HG02798 (cell line): Measurements from ENCODE around the gene TMEM131L.
"Not testable (repeated sequence)": the region's sequence is repeated elsewhere in the genome, so short reads cannot be mapped to it uniquely, and the experiment has no call there.

ENCODE experiments used
- ATAC-seq: cut with Tn5 transposase; IDR thresholded peaks from one replicate; pipeline ENCODE4 v1.9.1; 2021; ENCODE audit warnings: mild to moderate bottlenecking; ENCODE audit not compliant: unreplicated experiment, poor library complexity

TMEM131L gene, protein sequence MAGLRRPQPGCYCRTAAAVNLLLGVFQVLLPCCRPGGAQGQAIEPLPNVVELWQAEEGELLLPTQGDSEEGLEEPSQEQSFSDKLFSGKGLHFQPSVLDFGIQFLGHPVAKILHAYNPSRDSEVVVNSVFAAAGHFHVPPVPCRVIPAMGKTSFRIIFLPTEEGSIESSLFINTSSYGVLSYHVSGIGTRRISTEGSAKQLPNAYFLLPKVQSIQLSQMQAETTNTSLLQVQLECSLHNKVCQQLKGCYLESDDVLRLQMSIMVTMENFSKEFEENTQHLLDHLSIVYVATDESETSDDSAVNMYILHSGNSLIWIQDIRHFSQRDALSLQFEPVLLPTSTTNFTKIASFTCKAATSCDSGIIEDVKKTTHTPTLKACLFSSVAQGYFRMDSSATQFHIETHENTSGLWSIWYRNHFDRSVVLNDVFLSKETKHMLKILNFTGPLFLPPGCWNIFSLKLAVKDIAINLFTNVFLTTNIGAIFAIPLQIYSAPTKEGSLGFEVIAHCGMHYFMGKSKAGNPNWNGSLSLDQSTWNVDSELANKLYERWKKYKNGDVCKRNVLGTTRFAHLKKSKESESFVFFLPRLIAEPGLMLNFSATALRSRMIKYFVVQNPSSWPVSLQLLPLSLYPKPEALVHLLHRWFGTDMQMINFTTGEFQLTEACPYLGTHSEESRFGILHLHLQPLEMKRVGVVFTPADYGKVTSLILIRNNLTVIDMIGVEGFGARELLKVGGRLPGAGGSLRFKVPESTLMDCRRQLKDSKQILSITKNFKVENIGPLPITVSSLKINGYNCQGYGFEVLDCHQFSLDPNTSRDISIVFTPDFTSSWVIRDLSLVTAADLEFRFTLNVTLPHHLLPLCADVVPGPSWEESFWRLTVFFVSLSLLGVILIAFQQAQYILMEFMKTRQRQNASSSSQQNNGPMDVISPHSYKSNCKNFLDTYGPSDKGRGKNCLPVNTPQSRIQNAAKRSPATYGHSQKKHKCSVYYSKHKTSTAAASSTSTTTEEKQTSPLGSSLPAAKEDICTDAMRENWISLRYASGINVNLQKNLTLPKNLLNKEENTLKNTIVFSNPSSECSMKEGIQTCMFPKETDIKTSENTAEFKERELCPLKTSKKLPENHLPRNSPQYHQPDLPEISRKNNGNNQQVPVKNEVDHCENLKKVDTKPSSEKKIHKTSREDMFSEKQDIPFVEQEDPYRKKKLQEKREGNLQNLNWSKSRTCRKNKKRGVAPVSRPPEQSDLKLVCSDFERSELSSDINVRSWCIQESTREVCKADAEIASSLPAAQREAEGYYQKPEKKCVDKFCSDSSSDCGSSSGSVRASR (N-terminal part only)

DNA sequence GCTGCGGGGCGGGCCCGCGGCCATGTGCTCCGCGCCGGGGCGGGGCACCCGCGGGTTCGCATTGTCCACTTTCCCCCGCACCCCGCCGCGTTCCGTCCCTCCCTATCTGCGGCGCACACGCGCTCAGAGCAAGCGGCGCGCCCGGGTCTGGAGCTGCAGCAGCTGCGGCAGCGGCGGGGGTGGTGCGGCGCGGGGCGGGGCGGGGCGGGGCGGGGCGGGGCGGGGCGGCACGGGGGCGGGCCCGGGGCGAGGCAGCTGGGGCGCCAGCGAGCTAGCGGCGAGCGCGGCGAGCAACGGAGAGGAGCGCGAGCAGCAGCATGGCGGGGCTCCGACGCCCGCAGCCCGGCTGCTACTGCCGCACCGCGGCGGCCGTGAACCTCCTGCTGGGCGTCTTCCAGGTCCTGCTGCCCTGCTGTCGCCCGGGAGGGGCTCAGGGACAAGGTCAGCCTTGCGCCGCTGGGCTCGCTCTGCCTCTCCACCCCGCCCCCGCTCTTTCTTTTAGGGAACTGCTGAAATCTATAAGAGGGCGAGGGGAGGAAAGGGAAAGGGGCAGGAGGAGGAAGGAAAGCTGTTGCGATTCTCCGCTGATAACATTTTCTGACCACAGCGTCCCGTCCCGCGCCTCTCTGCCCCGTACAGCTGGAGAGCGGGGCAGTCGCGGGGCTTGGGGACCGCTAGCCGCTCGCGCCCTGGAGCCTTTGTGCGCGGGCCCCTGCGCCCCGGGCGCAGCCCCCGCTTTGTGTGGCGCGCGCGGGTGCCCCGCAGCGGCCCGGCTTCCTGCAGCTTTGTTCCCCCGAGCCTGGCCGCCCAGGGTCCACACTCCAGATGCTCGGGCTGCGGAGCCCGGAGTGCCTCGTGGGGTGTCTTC is at the start of gene TMEM131L:
Gene TMEM131L, plus strand, starts transcription at position 280 of the 868 bp plus-strand sequence. Its CDS starts 38 bp downstream, at position 318.
- ATAC-seq = peak; percentile 45

DNA sequence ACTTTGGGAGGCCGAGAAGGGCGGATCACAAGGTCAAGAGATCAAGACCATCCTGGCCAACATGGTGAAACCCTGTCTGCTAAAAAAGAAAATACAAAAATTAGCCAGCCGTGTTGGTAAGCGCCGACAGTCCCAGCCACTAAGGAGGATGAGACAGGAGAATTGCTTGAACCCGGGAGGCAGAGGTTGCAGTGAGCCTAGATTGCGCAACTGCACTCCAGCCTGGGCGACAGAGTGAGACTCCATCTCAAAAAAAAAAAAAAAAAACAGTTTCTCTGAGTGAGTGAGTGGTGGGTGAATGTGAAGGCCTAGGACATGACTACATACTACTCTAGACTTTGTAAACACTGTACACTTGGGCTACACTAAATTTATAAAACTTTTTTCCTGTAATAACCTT is 49.7 kb upstream of the TMEM131L start:
- ATAC-seq = not testable (repeated sequence)

DNA sequence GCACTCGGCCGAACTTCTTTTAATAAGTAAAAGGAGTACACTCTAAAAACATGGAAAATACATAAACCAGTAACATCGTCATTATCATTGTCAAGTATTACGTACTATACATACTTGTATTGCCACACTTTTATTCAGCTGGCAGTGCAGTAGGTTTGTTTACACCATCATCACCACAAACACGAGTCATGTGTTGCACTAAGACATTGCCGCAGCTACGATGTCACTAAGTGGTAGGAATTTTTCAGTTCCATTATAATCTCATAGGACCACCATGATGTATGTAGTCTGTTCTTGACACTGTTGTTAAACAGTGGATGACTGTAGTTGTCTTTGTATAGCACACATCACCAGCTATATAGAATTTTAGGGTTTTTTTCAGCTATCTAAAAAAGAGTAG is 48.0 kb upstream of the TMEM131L start:
- no peak for ATAC-seq

DNA sequence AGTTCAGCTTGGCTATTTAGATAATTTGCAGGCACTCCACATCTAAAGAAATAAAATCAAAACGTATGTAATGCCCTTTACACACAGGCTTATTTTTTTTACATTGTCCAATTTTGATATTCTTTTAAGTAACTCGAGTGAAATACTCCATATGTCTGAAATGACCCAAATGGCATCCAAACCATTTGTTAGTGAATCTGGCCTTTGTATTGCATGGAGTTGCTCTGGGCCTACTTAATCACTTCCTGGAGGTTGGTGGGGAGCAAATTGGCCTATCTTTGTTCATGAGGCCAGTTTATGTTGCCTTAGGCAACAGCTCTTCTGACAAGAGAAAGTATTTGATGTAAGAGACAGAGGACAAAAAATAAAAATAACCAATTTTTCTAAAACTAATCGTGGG is 47.6 kb upstream of the TMEM131L start:
- no peak for ATAC-seq

DNA sequence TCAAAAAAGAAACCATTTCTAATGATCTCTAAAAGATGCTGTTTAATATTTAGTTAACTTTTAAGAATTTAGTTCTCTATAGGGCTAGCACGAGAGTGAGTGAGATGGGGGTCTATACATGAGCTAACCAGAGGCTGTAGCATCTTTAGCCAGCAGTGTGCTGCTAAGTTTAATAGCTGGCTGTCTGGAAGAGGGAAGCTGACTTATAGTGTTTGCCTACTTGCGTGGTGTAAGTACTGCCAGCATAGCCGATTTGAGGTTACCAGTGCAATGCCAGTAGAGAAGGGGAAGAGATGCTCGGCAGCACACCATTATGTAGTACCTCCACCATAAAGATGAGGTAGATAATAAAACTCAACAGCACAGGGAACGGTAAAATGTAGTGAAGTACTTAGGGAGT is 47.1 kb upstream of the TMEM131L start:
- no peak for ATAC-seq

DNA sequence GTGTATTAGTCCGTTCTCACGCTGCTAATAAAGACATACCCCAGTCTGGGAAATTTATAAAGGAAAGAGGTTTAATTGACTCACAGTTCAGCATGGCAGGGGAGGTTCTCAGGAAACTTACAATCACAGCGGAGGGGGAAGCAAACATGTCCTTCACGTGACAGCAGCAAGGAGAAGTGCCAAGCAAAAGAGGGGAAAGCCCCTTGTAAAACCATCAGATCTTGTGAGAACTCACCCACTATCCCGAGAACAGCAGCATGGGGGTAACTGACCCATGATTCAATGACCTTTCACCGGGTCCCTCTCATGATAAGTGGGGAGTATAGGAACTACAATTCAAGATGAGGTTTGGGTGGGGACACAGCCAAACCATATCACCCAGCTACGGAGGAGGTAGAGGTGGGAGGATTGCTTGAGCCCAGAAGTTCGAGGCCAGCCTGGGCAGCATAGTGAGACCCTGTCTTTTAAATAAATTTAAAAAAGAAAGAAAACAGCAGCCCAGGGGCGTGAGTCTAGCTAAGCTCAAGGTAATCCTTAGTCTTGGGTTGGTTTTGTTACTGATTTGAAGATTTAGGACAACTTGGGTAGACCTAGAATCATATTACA is 46.4 kb upstream of the TMEM131L start:
- no peak for ATAC-seq

DNA sequence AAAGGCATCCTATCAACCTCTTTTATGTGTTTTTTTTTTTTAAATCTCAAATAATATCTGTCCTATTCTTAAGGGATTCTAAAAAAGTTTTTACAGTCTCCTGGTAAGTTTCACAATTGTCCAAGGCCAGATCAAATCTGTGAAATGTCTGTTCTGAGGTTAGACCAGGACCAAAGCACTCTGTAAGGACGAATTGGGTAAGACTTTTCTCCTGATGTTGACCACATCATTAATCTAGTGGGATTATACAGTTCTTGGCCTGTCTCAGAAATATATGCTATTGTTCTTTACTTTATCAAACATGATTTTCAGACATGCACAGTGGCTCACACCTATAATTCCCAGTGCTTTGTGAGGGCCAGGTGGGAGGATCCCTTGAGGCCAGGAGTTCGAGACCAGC is 45.8 kb upstream of the TMEM131L start:
- ATAC-seq = no peak

DNA sequence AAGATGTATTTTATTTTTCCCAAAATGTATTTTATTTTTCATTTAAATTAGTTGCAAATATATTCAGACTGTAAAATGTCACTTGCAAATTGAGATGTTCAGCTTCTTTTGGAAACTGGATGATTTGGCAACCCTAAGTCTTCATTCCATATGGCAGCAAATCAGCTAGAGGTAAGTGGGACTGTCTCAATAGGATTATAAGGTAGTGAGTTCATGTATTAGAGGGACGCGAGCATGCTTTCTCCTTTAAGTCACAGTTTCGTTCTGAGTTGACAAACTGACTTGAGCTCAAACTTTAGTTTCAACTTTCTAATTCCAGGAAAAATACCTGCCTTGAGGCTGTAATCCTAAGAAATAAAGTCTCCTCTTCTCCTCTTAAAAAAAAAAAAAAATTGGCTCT is 44.2 kb upstream of the TMEM131L start:
- ATAC-seq = peak; percentile 66

DNA sequence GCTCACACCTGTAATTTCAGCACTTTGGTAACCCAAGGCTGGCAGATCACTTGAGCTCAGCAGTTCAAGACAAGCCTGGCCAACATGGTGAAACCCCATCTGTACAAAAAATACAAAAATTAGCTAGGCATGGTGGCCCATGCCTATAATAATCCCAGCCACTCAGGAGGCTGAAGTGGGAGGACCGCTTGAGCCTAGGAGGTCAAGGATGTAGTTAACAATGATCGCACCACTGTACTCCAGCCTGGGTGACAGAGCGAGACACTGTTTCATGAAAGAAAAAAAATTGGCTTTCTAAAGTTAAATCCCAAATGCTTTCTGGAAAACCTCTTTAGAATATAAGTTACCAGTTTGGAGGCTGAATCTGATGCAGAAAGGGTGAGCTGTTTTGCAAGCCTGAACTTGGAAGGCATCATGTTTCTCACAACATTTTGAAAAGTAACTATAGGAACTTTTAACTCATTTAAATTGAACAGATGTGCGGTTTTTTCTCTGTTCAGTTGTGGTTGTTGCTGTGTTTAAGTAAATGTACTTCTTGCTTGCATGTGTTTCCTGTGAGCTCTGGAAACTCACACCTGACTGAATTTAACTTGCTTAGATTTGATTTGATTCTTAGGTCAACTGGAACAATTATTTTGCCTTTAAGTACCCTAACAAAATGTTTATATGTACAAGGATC is 39.8 kb upstream of the TMEM131L start:
- peak; percentile 66 for ATAC-seq

DNA sequence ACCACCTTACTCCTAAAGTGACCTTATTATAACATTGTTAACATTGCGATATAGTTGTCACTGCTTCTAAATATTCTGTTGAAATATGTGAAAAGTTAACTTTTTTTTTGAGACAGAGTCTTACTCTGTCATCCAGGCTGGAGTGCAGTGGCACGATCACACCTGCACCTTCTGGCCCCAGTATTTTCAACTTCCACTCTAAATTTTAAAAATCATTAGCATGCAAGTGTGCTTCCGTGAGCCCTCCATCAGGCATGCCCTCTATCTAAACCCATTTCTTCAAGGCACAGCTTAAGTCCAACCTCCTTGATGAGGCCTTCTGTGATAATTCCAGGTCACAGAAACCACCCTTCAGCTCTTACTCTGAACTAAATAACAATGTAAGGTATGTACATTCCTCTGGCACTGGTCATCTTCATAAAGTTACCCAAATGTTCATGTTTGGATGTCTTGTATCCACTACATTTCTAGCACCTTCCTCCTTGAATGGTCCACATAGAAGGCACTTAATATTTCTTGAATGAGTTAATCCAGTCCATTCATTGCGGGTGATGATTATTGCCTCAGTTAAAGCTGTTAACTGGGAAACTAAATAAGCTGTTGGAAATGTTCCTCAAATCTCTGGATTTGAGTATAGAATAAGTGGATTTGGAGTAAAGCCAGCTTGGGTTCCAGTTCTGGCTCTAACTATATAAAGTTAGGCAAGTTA is 38.6 kb upstream of the TMEM131L start:
- ATAC-seq = no peak

DNA sequence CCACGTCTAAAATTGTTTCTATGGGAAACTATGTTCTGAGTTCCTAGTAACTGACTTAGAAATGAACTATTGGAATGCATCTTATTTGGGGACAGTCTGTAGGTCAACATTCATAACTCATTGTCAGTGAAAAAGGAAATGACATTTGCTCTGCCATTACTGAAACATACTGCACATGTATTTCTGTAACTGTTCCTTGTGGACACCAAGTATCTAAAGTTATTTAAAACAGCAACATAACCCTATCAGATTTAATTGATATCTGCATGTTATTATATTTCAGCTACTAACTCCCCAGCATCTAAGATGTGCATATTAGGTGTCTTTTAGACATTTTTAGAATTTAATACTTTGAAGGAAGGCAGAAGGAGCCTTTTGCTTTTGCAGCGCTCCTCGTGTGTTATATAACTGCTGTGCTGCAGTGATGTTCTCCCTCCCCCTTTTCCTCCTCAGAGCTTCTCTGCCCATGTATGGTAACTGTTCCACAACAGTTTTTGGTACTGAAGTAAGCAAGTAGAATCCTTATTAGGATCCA is 37.2 kb upstream of the TMEM131L start:
- ATAC-seq = no peak

DNA sequence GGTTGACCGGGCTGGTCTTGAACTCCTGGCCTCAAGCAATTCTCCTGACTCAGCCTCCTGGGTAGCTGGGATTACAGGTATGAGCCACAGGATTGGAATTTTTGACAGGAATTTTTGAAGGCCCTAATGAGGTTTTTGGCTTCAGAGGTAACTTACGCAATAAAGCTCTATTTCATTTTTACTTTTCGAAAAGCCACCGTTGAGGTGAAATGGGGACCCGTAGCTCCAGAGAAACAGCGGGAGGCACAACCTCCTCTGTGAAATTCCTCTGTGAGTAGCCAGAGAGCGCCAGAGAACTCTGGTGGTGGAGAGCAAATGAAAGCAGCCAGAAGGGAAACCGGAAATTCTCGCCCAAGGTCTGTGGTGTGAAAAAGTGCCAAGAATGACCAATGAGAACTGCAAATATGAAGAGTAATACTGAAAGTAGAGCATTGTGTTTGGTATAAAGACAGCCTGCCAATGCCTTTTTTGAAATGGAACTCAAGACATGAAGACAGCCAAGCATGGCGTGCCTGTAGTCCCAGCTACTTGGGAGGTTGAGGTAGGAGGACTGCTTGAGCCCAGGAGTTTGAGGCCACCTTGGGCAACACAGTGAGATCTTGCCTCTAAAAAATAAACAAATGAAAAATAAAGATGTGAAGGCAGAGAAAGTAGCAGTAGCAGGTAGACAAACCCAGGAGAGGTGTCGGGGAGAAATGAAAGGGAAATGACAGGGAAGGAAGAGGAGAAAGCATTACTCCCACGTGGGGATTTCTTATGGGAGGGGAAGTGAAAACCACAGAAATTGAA is 33.0 kb upstream of the TMEM131L start:
- ATAC-seq = peak; percentile 95

DNA sequence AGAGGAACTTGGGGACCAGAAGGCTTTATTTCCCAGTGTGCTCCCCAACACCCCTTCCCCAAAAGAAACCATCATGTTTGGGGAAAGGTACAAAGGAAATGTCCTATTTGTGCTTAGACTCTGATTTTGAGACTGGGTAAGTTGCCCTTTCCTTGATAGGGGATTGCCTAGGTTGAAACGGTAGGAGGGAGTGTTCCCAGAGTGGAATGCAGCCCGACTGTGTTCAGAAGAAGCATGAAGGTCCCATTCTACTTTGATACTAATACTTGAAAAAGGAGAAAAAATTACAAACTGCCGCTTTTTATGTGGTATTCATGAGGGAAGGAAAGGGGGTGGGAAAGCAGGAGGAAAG is 32.4 kb upstream of the TMEM131L start:
- no peak for ATAC-seq

DNA sequence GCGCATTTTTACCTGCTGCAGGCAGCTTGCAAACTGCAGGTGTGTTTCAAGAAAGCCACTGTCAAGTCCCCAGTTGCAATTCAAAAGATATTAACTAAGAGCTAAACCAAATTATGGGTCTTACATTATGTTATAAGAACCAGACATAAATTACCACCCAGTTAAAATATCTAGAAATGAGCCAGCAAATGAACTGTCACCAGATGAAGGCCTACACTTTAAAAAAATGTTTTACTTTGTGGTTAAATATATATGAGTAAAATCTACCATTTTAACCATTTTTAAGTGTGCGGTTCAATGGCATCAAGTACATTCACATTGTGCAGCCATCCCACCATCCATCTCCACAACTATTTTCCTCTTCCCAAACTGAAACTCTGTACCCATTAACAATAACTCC is 32.0 kb upstream of the TMEM131L start:
- no peak for ATAC-seq

DNA sequence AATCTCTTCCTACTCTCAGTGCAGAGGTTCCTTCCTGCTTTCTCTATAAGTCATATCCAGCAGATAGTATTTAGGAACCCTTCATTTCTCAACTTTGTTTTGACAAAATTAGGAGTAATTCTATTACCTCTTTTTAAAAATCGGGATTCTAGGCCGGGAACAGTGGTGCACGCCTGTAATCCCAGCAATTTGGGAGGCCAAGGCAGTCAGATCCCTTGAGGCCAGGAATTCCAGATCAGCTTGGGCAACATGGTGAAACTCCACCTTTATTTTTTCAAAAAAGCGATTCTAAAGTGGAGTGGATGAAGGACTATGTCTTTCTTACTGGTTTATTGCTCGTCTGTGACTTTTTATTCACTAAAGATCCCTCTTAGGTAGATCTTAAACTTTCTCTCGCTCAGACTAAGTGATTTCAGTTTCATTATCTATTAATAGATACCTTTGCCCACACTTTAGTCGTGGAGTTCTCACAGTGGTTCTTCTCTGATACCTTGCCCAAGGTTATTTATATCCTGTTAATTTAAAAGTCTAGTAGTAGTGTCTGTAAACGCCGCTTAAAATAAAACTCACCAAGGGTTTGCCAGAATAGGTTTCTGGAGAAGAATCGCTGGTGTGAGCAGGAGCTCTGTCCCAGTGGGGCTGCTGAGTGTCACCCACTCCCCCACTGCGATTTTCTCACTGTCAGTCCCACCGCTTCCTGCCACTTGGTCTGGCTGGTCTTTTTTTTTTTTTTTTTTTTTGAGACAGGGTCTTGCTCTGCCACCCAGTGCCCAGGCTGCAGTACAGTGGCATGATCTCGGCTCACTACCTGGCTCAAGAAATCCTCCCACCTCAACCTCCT is 27.0 kb upstream of the TMEM131L start:
- ATAC-seq = peak; percentile 79

DNA sequence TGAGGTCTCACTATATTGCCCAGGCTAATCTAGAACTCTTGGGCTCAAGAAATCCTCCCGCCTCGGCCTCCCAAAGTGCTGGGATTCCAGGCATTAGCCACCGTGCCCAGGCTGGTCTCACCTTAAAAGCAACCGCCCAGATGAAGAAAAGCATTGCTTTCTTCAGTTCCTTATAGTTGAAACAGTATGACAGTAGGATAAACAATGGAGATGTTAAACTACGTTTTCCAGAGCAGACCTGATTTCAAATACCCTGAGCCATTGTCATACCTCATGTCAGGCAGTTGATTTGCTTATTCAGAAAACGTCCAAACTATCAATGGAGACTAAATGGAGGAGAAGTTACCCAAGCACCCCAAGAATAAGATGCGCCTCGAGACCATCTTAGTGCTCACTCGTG is 26.3 kb upstream of the TMEM131L start:
- no peak for ATAC-seq
